HG02981 (cell line): Measurements from ENCODE around the gene ARID3A.
A peak's percentile ranks its signal among the peaks of the same experiment; 100 is the strongest.
"Not testable (repeated sequence)": the region's sequence is repeated elsewhere in the genome, so short reads cannot be mapped to it uniquely, and the experiment has no call there.

Experiments used
- ATAC-seq: cut with Tn5 transposase; IDR thresholded peaks from one replicate; pipeline ENCODE4 v1.9.1; 2021; ENCODE audit warnings: mild to moderate bottlenecking, moderate library complexity; ENCODE audit not compliant: unreplicated experiment

Gene ARID3A

GRCh38 chr19:1014161-1015060 lies 88.6 kb downstream of the ARID3A start:
- ATAC-seq = no peak

- ATAC-seq = no peak
These were observed 89.4 kb downstream of the ARID3A start for GRCh38 chr19:1015061-1015781.

- ATAC-seq = no peak
These were observed 90.2 kb downstream of the ARID3A start for GRCh38 chr19:1015782-1016646.

- no peak for ATAC-seq
These were observed 90.8 kb downstream of the ARID3A start for GRCh38 chr19:1016647-1017114.

- ATAC-seq = no peak
These were observed 91.5 kb downstream of the ARID3A start for GRCh38 chr19:1017115-1017905.

GRCh38 chr19:1017906-1018305 lies 92.1 kb downstream of the ARID3A start:
- ATAC-seq = no peak

- no peak for ATAC-seq
These were observed 92.6 kb downstream of the ARID3A start for GRCh38 chr19:1018393-1018792.

GRCh38 chr19:1018932-1019615 lies 93.2 kb downstream of the ARID3A start:
- ATAC-seq = no peak

GRCh38 chr19:1019616-1019961 lies 93.8 kb downstream of the ARID3A start:
- ATAC-seq = no peak

GRCh38 chr19:1019980-1020867 lies 94.4 kb downstream of the ARID3A start:
- ATAC-seq = no peak

- peak; percentile 82 for ATAC-seq
These were observed 95.1 kb downstream of the ARID3A start, which contains the start of gene TMEM259 for GRCh38 chr19:1020868-1021425. TMEM259 (minus strand) TSS chr19:1021123; CDS start chr19:1020996, 127 bp downstream.

- not testable (repeated sequence) for ATAC-seq
These were observed 98.0 kb downstream of the ARID3A start for GRCh38 chr19:1023883-1024188.

- not testable (repeated sequence) for ATAC-seq
These were observed 99.2 kb downstream of the ARID3A start for GRCh38 chr19:1025080-1025479.
